Measurements from ENCODE around the gene SCAANT1. TPM values are rescaled to one million over a fixed set of nuclear protein-coding genes. Genes with fewer than 3 reads are reported as not detected.

The SCAANT1 gene
- total RNA-seq, 1 donor from 2014 or later, result not detected

DNA sequence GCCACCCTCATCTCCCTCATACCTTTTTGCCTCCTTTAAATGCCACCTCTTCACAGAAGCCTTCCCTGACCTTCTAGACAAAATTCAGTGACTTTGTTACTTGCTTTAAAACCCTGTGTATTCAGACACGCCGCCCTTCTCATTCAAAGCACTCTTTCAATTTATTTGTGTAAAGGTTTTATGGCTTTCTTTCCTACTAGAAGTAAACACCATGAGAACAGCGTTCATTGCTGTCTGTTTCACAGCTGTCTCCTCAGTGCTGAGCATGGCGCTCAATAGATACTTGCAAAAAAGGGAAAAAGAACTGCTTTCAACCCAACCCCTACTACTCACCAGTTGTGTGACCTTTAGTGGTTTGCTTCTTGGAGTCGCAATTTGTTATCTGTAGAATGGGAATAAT lies 31.5 kb downstream of the SCAANT1 start:
- Mint-ChIP-seq H3K27me3 (ENCODE audit: low read depth) (no peaks in the 10 kb centered on the region), H3K4me1 (peaks cover 28% of the 10 kb centered on the region), H3K27ac (ENCODE audit: unreplicated experiment) (peak overlapping the region; percentile 20), H3K9me3 (no peaks in the 10 kb centered on the region), H3K36me3 (ENCODE audit: low read depth) (no peaks in the 10 kb centered on the region), H3K4me3 (no peak overlapping the region)
- no peak for DNase-seq (ENCODE audit: low read depth, low spot score)
- TF ChIP-seq, protein P1, sequence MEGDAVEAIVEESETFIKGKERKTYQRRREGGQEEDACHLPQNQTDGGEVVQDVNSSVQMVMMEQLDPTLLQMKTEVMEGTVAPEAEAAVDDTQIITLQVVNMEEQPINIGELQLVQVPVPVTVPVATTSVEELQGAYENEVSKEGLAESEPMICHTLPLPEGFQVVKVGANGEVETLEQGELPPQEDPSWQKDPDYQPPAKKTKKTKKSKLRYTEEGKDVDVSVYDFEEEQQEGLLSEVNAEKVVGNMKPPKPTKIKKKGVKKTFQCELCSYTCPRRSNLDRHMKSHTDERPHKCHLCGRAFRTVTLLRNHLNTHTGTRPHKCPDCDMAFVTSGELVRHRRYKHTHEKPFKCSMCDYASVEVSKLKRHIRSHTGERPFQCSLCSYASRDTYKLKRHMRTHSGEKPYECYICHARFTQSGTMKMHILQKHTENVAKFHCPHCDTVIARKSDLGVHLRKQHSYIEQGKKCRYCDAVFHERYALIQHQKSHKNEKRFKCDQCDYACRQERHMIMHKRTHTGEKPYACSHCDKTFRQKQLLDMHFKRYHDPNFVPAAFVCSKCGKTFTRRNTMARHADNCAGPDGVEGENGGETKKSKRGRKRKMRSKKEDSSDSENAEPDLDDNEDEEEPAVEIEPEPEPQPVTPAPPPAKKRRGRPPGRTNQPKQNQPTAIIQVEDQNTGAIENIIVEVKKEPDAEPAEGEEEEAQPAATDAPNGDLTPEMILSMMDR (conservative IDR thresholded peaks at IDR 0.05), result no peak

DNA sequence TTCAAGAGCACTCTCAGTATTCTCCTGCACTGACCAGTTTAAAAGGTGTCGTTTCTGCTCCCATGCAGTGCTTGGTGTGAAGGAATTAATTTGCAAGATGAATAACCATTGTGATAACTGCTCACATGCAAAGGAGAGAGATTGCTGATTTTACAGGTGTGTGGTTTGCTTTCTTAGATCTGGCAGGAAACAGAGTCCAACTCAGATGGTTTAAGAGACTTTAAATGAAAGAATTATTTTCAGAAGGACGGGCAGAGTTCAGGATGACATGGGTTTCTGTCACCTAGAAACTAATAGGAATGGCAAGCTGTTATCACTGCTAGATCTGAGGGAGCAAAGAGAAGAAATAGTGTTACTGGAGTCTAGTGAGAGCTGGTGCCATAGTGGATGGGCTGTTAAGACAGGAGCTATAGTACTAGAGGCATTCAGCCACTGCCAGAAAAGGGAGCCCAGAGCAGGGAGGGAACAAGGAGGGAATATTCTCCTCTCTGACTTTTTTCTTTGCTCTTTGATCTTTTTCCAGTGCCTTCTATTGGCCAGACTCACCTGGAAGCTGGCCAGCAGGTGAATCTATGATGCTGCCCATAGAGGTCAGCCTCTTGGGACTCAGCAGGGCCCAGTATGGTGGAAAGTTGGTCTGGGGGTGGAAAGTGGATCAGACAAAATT lies 33.7 kb downstream of the SCAANT1 start:
- peaks cover 28% of the 10 kb centered on the region for H3K4me1 Mint-ChIP-seq
- TF ChIP-seq, protein P1 (conservative IDR thresholded peaks at IDR 0.05), result no peak
- DNase-seq (ENCODE audit: low read depth, low spot score), result no peak
- H3K4me3 Mint-ChIP-seq, result no peak overlapping the region
- peak overlapping the region; percentile 67 for H3K27ac Mint-ChIP-seq (ENCODE audit: unreplicated experiment)
- no peaks in the 10 kb centered on the region for H3K36me3 Mint-ChIP-seq (ENCODE audit: low read depth)
- H3K27me3 Mint-ChIP-seq (ENCODE audit: low read depth), result no peaks in the 10 kb centered on the region
- no peaks in the 10 kb centered on the region for H3K9me3 Mint-ChIP-seq

DNA sequence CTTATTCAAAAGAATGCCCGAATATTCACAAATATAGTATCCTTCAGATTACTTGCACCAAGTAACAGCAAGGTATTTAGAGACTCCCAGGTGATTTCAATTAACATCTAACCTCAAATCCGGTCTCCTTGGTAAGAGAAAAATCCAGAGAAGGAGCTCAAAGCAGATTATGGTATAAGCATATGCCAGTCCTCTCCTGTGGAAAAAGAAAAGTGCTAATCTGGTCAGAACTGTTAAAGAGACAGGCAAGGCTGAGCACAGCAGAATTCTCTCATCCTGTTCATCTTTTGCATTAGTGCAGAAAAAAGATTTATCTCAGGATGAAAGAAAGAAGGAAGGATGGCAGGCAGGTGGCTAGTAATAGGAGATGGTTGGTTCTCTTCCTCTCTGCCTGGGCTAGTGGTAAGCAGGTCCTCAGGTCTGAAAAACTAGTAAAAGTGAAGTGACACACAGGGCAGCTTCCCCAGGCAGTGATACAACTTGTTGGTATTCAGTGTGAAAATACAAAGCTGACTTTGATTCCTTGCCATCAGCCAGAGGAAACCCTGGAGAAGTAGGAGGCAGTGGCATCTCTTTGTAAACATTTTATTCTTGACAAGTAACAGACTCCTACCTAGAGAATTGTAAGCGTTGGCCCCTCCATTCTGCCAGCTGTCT lies 34.3 kb downstream of the SCAANT1 start:
- TF ChIP-seq, protein P1 (conservative IDR thresholded peaks at IDR 0.05), result no peak
- H3K27me3 Mint-ChIP-seq (ENCODE audit: low read depth), result no peaks in the 10 kb centered on the region
- H3K27ac Mint-ChIP-seq (ENCODE audit: unreplicated experiment), result peak overlapping the region; percentile 15
- no peak for DNase-seq (ENCODE audit: low read depth, low spot score)
- no peaks in the 10 kb centered on the region for H3K36me3 Mint-ChIP-seq (ENCODE audit: low read depth)
- H3K9me3 Mint-ChIP-seq, result no peaks in the 10 kb centered on the region
- H3K4me1 Mint-ChIP-seq, result peaks cover 28% of the 10 kb centered on the region
- H3K4me3 Mint-ChIP-seq, result no peak overlapping the region

DNA sequence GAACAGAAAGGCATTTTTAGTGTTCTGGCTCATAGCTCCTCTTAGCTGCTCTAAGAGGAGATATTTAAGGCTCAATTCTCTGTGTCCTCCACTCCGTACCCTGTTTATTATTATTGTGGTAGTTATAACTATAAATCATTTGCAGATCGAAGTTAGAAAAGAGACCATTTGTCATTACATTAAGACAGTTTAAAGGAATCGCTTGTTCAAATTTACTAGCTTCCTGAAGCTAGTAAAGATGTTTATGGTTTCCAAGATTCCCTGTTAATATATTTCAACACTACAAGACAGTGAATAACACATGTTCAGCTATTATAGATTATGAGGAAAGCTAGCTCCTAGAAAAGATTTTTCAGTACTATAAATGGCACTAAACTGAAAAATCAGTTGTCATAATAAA lies 35.9 kb downstream of the SCAANT1 start:
- Mint-ChIP-seq H3K4me3 (no peak overlapping the region), H3K27ac (ENCODE audit: unreplicated experiment) (no peak overlapping the region), H3K4me1 (peaks cover 28% of the 10 kb centered on the region), H3K27me3 (ENCODE audit: low read depth) (no peaks in the 10 kb centered on the region), H3K9me3 (no peaks in the 10 kb centered on the region), H3K36me3 (ENCODE audit: low read depth) (no peaks in the 10 kb centered on the region)
- TF ChIP-seq, protein P1 (conservative IDR thresholded peaks at IDR 0.05), result no peak
- DNase-seq (ENCODE audit: low read depth, low spot score), result no peak

- no peaks in the 10 kb centered on the region for H3K9me3 Mint-ChIP-seq
- DNase-seq (ENCODE audit: low read depth, low spot score), result no peak
- H3K27ac Mint-ChIP-seq (ENCODE audit: unreplicated experiment), result no peak overlapping the region
- H3K4me3 Mint-ChIP-seq, result no peak overlapping the region
- no peaks in the 10 kb centered on the region for H3K36me3 Mint-ChIP-seq (ENCODE audit: low read depth)
- H3K27me3 Mint-ChIP-seq (ENCODE audit: low read depth), result no peaks in the 10 kb centered on the region
- TF ChIP-seq, protein P1 (conservative IDR thresholded peaks at IDR 0.05), result no peak
- H3K4me1 Mint-ChIP-seq, result peaks cover 22% of the 10 kb centered on the region
Observed at GRCh38 chr3:63875510-63875909, 36.7 kb downstream of the SCAANT1 start.
